KMS-11 (cell line): ENCODE results near the gene GSTA4.

ENCODE experiments used
- H2AFZ ChIP-seq: fragments of 200-600 bp; sonication (generic); 2 replicates; pipeline ENCODE4 v1.6.1; 2016; ENCODE audit warnings: antibody characterized with exemption, mixed run types, low read depth
- H3K27ac ChIP-seq: fragments of 200-600 bp; sonication (generic); 2 replicates; pipeline ENCODE4 v1.6.1; 2016; ENCODE audit warnings: mild to moderate bottlenecking, mixed run types
- H3K27me3 ChIP-seq: fragments of 200-600 bp; sonication (generic); 2 replicates; pipeline ENCODE4 v1.6.1; 2017; ENCODE audit warnings: mild to moderate bottlenecking, low read depth, mixed run types, moderate library complexity; ENCODE audit not compliant: insufficient read depth
- H3K36me3 ChIP-seq: fragments of 200-600 bp; sonication (generic); 2 replicates; pipeline ENCODE4 v1.6.1; 2017; ENCODE audit warnings: mild to moderate bottlenecking, mixed run types; ENCODE audit not compliant: insufficient read depth
- H3K4me1 ChIP-seq: fragments of 200-600 bp; sonication (generic); 2 replicates; pipeline ENCODE4 v1.6.1; 2016; ENCODE audit warnings: mild to moderate bottlenecking, low read depth, mixed run types; ENCODE audit not compliant: poor library complexity, severe bottlenecking
- H3K4me2 ChIP-seq: fragments of 200-600 bp; sonication (generic); 2 replicates; pipeline ENCODE4 v1.7.0; 2016; ENCODE audit warnings: mild to moderate bottlenecking, mixed run types
- H3K4me3 ChIP-seq: fragments of 200-600 bp; sonication (generic); IDR thresholded peaks from 2 replicates; pipeline ENCODE4 v1.6.1; 2017; ENCODE audit warnings: low read depth, low read length, mixed read lengths; ENCODE audit not compliant: insufficient read depth
- H3K79me2 ChIP-seq: fragments of 200-600 bp; sonication (generic); 2 replicates; pipeline ENCODE4 v1.6.1; 2016; ENCODE audit warnings: low read depth, mixed run types; ENCODE audit not compliant: insufficient read depth
- H3K9ac ChIP-seq: fragments of 200-600 bp; sonication (generic); 2 replicates; pipeline ENCODE4 v1.6.1; 2016; ENCODE audit warnings: mild to moderate bottlenecking, mixed run types
- H4K20me1 ChIP-seq: fragments of 200-600 bp; sonication (generic); 2 replicates; pipeline ENCODE4 v1.6.1; 2016; ENCODE audit warnings: mild to moderate bottlenecking, mixed run types; ENCODE audit not compliant: insufficient read depth
- CTCF ChIP-seq: fragments of 200-600 bp; sonication (generic); conservative IDR thresholded peaks from 2 replicates; pipeline ENCODE4 v1.6.1; 2017; ENCODE audit warnings: low read depth, mild to moderate bottlenecking, antibody characterized with exemption, low read length, moderate library complexity, mixed read lengths

GSTA4 gene

GRCh38 chr6:53015486-53015885, 20.4 kb upstream of the GSTA4 start:
- no peak overlapping the region for H3K9ac ChIP-seq
- no peaks in the 10 kb centered on the region for H4K20me1 ChIP-seq
- H3K27me3 ChIP-seq: no peaks in the 10 kb centered on the region
- H3K36me3 ChIP-seq: no peaks in the 10 kb centered on the region; the same call in 1 of the 2 replicates
- no peak overlapping the region for H3K4me3 ChIP-seq
- no peak for TF ChIP-seq CTCF
- H3K79me2 ChIP-seq: no peaks in the 10 kb centered on the region
- H3K4me2 ChIP-seq: no peak overlapping the region
- H3K4me1 ChIP-seq: no peaks in the 10 kb centered on the region
- H2AFZ ChIP-seq: no peak overlapping the region
- H3K27ac ChIP-seq: no peak overlapping the region

GRCh38 chr6:53014744-53015143, 19.7 kb upstream of the GSTA4 start:
- Histone ChIP-seq H2AFZ (no peak overlapping the region), H4K20me1 (no peaks in the 10 kb centered on the region), H3K4me1 (no peaks in the 10 kb centered on the region), H3K36me3 (no peaks in the 10 kb centered on the region; the same call in 1 of the 2 replicates), H3K27ac (no peak overlapping the region), H3K4me3 (no peak overlapping the region), H3K79me2 (no peaks in the 10 kb centered on the region), H3K4me2 (no peak overlapping the region), H3K9ac (no peak overlapping the region), H3K27me3 (no peaks in the 10 kb centered on the region)
- no peak for TF ChIP-seq CTCF

DNA sequence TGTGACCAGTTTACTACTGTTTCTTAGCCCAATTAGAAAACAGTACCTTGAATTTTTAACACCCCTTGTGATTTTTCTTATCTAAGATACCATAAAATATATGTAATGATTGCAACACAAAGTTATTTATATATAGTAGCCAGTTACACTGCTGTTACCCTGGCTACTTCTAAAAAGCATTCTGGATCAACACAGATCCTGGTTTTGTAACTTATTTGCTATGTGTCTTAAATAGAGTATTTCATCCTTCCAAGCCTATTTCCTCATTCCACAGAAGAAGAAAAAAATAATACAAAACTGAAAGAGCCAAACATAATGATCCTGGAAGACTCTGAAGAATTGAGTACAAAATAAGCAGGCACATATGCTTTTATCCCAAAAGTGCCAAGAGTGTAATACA, 19.0 kb upstream of the GSTA4 start:
- no peak overlapping the region for H3K4me2 ChIP-seq
- H4K20me1 ChIP-seq: no peaks in the 10 kb centered on the region
- no peak overlapping the region for H3K4me3 ChIP-seq
- TF ChIP-seq CTCF: no peak
- H3K9ac ChIP-seq: no peak overlapping the region
- no peaks in the 10 kb centered on the region for H3K4me1 ChIP-seq
- no peaks in the 10 kb centered on the region for H3K79me2 ChIP-seq
- no peak overlapping the region for H2AFZ ChIP-seq
- no peaks in the 10 kb centered on the region for H3K27me3 ChIP-seq
- no peak overlapping the region for H3K27ac ChIP-seq
- no peaks in the 10 kb centered on the region; the same call in 1 of the 2 replicates for H3K36me3 ChIP-seq

- Histone ChIP-seq H3K4me1 (no peaks in the 10 kb centered on the region), H3K36me3 (no peaks in the 10 kb centered on the region; the same call in 1 of the 2 replicates), H3K27ac (no peak overlapping the region), H4K20me1 (no peaks in the 10 kb centered on the region), H3K9ac (no peak overlapping the region), H3K27me3 (no peaks in the 10 kb centered on the region), H3K4me3 (no peak overlapping the region), H3K79me2 (no peaks in the 10 kb centered on the region), H2AFZ (no peak overlapping the region), H3K4me2 (no peak overlapping the region)
- TF ChIP-seq CTCF: no peak
Observed at GRCh38 chr6:53011979-53012378, 16.9 kb upstream of the GSTA4 start.

- no peaks in the 10 kb centered on the region for H3K79me2 ChIP-seq
- no peaks in the 10 kb centered on the region for H4K20me1 ChIP-seq
- H3K4me2 ChIP-seq: no peak overlapping the region
- H3K27ac ChIP-seq: no peak overlapping the region
- no peaks in the 10 kb centered on the region for H3K27me3 ChIP-seq
- no peak overlapping the region for H3K9ac ChIP-seq
- no peaks in the 10 kb centered on the region; the same call in 1 of the 2 replicates for H3K36me3 ChIP-seq
- H3K4me1 ChIP-seq: no peaks in the 10 kb centered on the region
- no peak overlapping the region for H2AFZ ChIP-seq
- TF ChIP-seq CTCF: no peak
- no peak overlapping the region for H3K4me3 ChIP-seq
Observed at GRCh38 chr6:53010504-53010903, 15.4 kb upstream of the GSTA4 start.
